H1 (cell line): ENCODE data around the gene DYNC2H1. TPM values are rescaled to one million over a fixed set of nuclear protein-coding genes. Genes with fewer than 3 reads are reported as not detected.

Experiments
- CTCF ChIA-PET: fragments of 300-600 bp; sonication (Branson Sonifier 250); formaldehyde crosslinking; loops from one replicate; lab custom pipeline; 2021; ENCODE audit not compliant: partially characterized antibody; lab: Charles Lee
- POLR2A ChIA-PET: fragments of 300-600 bp; sonication (Branson Sonifier 250); formaldehyde crosslinking; loops from one replicate; lab custom pipeline; 2021; ENCODE audit warnings: inconsistent platforms; ENCODE audit not compliant: partially characterized antibody; lab: Charles Lee
- DNase-seq, 2 experiments: peaks; one replicate each; pipeline versions ENCODE4 v3.0.0 to v3.0.0-alpha.2; 2010 to 2022; ENCODE audit warnings: low spot score in 2 of 2, low read depth in 1 of 2, mixed read lengths in 1 of 2
- FAIRE-seq: peaks from 2 replicates; lab custom pipeline; 2011; peaks lifted over from hg19 to GRCh38; lab: Jason Lieb, UNC
- H2AFZ ChIP-seq: 2 replicates; pipeline ENCODE4 v1.8.1; 2012; ENCODE audit warnings: low read length, inconsistent platforms
- H2AK5ac ChIP-seq: 2 replicates; pipeline ENCODE4 v1.6.1; 2013; ENCODE audit warnings: low read depth, low read length
- H2BK120ac ChIP-seq: replicated peaks from 2 replicates; pipeline ENCODE3; 2013; ENCODE audit warnings: low read depth, low read length, inconsistent platforms
- H2BK12ac ChIP-seq: 2 replicates; pipeline ENCODE4 v1.6.1; 2013; ENCODE audit warnings: low read depth, low read length
- H2BK15ac ChIP-seq: 2 replicates; pipeline ENCODE4 v1.6.1; 2013; ENCODE audit warnings: low read length
- H2BK20ac ChIP-seq: 2 replicates; pipeline ENCODE4 v1.6.1; 2013; ENCODE audit warnings: low read length
- H2BK5ac ChIP-seq: 2 replicates; pipeline ENCODE4 v1.6.1; 2013; ENCODE audit warnings: low read depth, low read length
- H3K14ac ChIP-seq: 2 replicates; pipeline ENCODE4 v1.6.1; 2013; ENCODE audit warnings: inconsistent platforms; ENCODE audit not compliant: insufficient read length
- H3K18ac ChIP-seq: 2 replicates; pipeline ENCODE4 v1.6.1; 2013; ENCODE audit warnings: low read length; ENCODE audit errors: extremely low read depth
- H3K23ac ChIP-seq: 2 replicates; pipeline ENCODE4 v1.6.1; 2013; ENCODE audit warnings: inconsistent platforms; ENCODE audit not compliant: insufficient read length
- H3K23me2 ChIP-seq: 2 replicates; pipeline ENCODE4 v1.6.1; 2013; ENCODE audit warnings: low read depth, low read length
- H3K27ac ChIP-seq: 2 replicates; pipeline ENCODE4 v1.6.1; 2011; ENCODE audit warnings: low read depth, low read length, inconsistent platforms
- H3K27me3 ChIP-seq, 4 experiments: replicated peaks in 1 of 4; 1 replicate in 1 of 4; 2 replicates in 3 of 4; pipeline versions ENCODE4 v1.6.1 to v1.8.1; 2011 to 2013; ENCODE audit warnings: low read length in 3 of 4, mild to moderate bottlenecking in 3 of 4, inconsistent platforms in 2 of 4, mixed read lengths in 2 of 4, moderate library complexity in 1 of 4; ENCODE audit not compliant: control insufficient read depth in 3 of 4, insufficient read depth in 3 of 4; ENCODE audit errors: extremely low read depth in 1 of 4
- H3K36me3 ChIP-seq, 4 experiments: 2 replicates each; pipeline versions ENCODE4 v1.6.1 to v1.8.1; 2011 to 2013; ENCODE audit warnings: mild to moderate bottlenecking in 4 of 4, low read length in 3 of 4, moderate library complexity in 2 of 4, control low read depth in 1 of 4, inconsistent platforms in 1 of 4; ENCODE audit not compliant: insufficient read depth in 4 of 4, control insufficient read depth in 2 of 4
- H3K4ac ChIP-seq: replicated peaks from 2 replicates; pipeline ENCODE3; 2013; ENCODE audit warnings: low read length, low read depth, mixed read lengths, inconsistent platforms; ENCODE audit not compliant: insufficient read length
- H3K4me1 ChIP-seq, 4 experiments: replicated peaks in 1 of 4; 1 replicate in 1 of 4; 2 replicates in 3 of 4; pipeline versions ENCODE4 v1.6.1 to v1.8.1; 2011 to 2013; ENCODE audit warnings: low read length in 3 of 4, inconsistent platforms in 2 of 4, mixed read lengths in 1 of 4; ENCODE audit not compliant: insufficient read depth in 4 of 4, control insufficient read depth in 3 of 4
- H3K4me2 ChIP-seq, 2 experiments: 2 replicates each; pipeline versions ENCODE4 v1.6.1 to v1.8.1; 2011 to 2013; ENCODE audit warnings: low read depth in 2 of 2, low read length in 2 of 2, control low read depth in 1 of 2, inconsistent platforms in 1 of 2, mild to moderate bottlenecking in 1 of 2; ENCODE audit not compliant: insufficient read depth in 1 of 2
- H3K4me3 ChIP-seq, 4 experiments: fragments of 200-600, 300-600 bp in 1 of 4; sonication (generic), shearing (Covaris generic), sonication (Bioruptor Twin) in 1 of 4; 2 replicates each; pipeline versions ENCODE4 v1.5.1 to v1.8.1; 2011 to 2016; ENCODE audit warnings: low read length in 4 of 4, low read depth in 3 of 4, control low read depth in 2 of 4, inconsistent platforms in 2 of 4, mild to moderate bottlenecking in 2 of 4, mixed read lengths in 1 of 4, moderate library complexity in 1 of 4; ENCODE audit not compliant: insufficient read depth in 2 of 4; ENCODE audit errors: extremely low read depth in 1 of 4
- H3K56ac ChIP-seq: replicated peaks from 2 replicates; pipeline ENCODE3; 2013; ENCODE audit warnings: low read depth, mild to moderate bottlenecking, mixed read lengths, low read length, inconsistent platforms; ENCODE audit not compliant: insufficient read length
- H3K79me1 ChIP-seq: 2 replicates; pipeline ENCODE4 v1.6.1; 2013; ENCODE audit warnings: low read depth, low read length, control low read depth
- H3K79me2 ChIP-seq, 2 experiments: 2 replicates each; pipeline versions ENCODE4 v1.6.1 to v1.8.1; 2012 to 2013; ENCODE audit warnings: low read length in 2 of 2, mild to moderate bottlenecking in 2 of 2, inconsistent platforms in 1 of 2; ENCODE audit not compliant: insufficient read depth in 2 of 2, control insufficient read depth in 1 of 2
- H3K9ac ChIP-seq, 4 experiments: replicated peaks in 1 of 4; 1 replicate in 1 of 4; 2 replicates in 3 of 4; pipeline versions ENCODE4 v1.6.1 to v1.8.1; 2011 to 2013; ENCODE audit warnings: low read depth in 3 of 4, low read length in 3 of 4, control low read depth in 2 of 4, mild to moderate bottlenecking in 2 of 4, moderate library complexity in 2 of 4, inconsistent platforms in 1 of 4; ENCODE audit errors: extremely low read depth in 1 of 4
- H3K9me3 ChIP-seq, 2 experiments: 2 replicates each; pipeline versions ENCODE4 v1.6.1 to v1.8.1; 2012 to 2013; ENCODE audit warnings: mild to moderate bottlenecking in 2 of 2, moderate library complexity in 2 of 2, control low read depth in 1 of 2, inconsistent platforms in 1 of 2, low read depth in 1 of 2, low read length in 1 of 2, mixed read lengths in 1 of 2; ENCODE audit not compliant: insufficient read depth in 2 of 2
- H4K20me1 ChIP-seq, 2 experiments: replicated peaks in 1 of 2; 2 replicates each; pipeline versions ENCODE3 to v1.8.1; 2011 to 2013; ENCODE audit warnings: inconsistent platforms in 2 of 2, low read length in 2 of 2, mild to moderate bottlenecking in 1 of 2; ENCODE audit not compliant: insufficient read depth in 2 of 2, control insufficient read depth in 1 of 2
- H4K5ac ChIP-seq: 2 replicates; pipeline ENCODE4 v1.6.1; 2013; ENCODE audit warnings: low read length, low read depth, mixed read lengths, inconsistent platforms; ENCODE audit not compliant: insufficient read length
- H4K8ac ChIP-seq: 2 replicates; pipeline ENCODE4 v1.8.0; 2013; ENCODE audit warnings: mild to moderate bottlenecking, moderate library complexity, low read length, inconsistent platforms; ENCODE audit not compliant: insufficient read depth; ENCODE audit errors: extremely low read depth
- H4K91ac ChIP-seq: replicated peaks from 2 replicates; pipeline ENCODE3; 2013; ENCODE audit warnings: low read length, mixed read lengths, inconsistent platforms; ENCODE audit not compliant: insufficient read length
- ASH2L ChIP-seq: fragments of 200-600, 300-600 bp; sonication (generic); IDR thresholded peaks from one replicate; pipeline ENCODE4 v1.7.1; 2017; ENCODE audit warnings: low read length
- EGR1 ChIP-seq: IDR thresholded peaks from 2 replicates; pipeline ENCODE4 v1.6.1; 2011; ENCODE audit warnings: low read depth, low read length, borderline replicate concordance
- EP300 ChIP-seq, 2 experiments: IDR thresholded peaks; 1 replicate in 1 of 2; 2 replicates in 1 of 2; pipeline ENCODE4 v1.6.1; 2011 to 2012; ENCODE audit warnings: low read depth in 2 of 2, low read length in 2 of 2, mild to moderate bottlenecking in 2 of 2, borderline replicate concordance in 1 of 2, inconsistent platforms in 1 of 2, moderate library complexity in 1 of 2
- HDAC2 ChIP-seq, 2 experiments: fragments of 300-600 bp in 1 of 2; sonication (generic) in 1 of 2; IDR thresholded peaks; 2 replicates each; pipeline ENCODE4 v1.6.1; 2011 to 2012; ENCODE audit warnings: low read depth in 2 of 2, low read length in 2 of 2, mild to moderate bottlenecking in 2 of 2, moderate library complexity in 2 of 2, borderline replicate concordance in 1 of 2, inconsistent platforms in 1 of 2
- RAD21 ChIP-seq, 2 experiments: IDR thresholded peaks in 1 of 2; conservative IDR thresholded peaks in 1 of 2; 2 replicates each; pipeline ENCODE4 v1.6.1; 2011; ENCODE audit warnings: low read depth in 2 of 2, low read length in 2 of 2, improper control_type of control experiment in 1 of 2, inconsistent platforms in 1 of 2, mild to moderate bottlenecking in 1 of 2, moderate library complexity in 1 of 2
- RBBP5 ChIP-seq: IDR thresholded peaks from 2 replicates; pipeline ENCODE4 v1.7.1; 2012; ENCODE audit warnings: low read depth, mild to moderate bottlenecking, inconsistent platforms, low read length, moderate library complexity, borderline replicate concordance
- RFX5 ChIP-seq: IDR thresholded peaks from 2 replicates; pipeline ENCODE4 v1.6.1; 2011; ENCODE audit warnings: low read depth, low read length, improper control_type of control experiment, borderline replicate concordance
- TEAD4 ChIP-seq: IDR thresholded peaks from 2 replicates; pipeline ENCODE4 v1.6.1; 2012; ENCODE audit warnings: low read depth, low read length, inconsistent platforms, mixed read lengths
- USF2 ChIP-seq: IDR thresholded peaks from 2 replicates; pipeline ENCODE4 v1.6.1; 2011; ENCODE audit warnings: low read length, improper control_type of control experiment
- WGBS, 2 experiments: shearing (Covaris generic) in 1 of 2; methylation state at CpG; one replicate each; pipeline versions ENCODE4 v1.1.6 to v1.1.7; 2013 to 2015; ENCODE audit warnings: low lambda C conversion rate in 2 of 2, mixed read lengths in 2 of 2, inconsistent platforms in 1 of 2, low coverage in 1 of 2, missing lambda C conversion rate in 1 of 2; ENCODE audit not compliant: insufficient replicate concordance in 2 of 2, insufficient coverage in 1 of 2, insufficient read length in 1 of 2; ENCODE audit errors: extremely low coverage in 1 of 2, missing lambda C conversion rate in 1 of 2; 5-methylcytosine and 5-hydroxymethylcytosine counted together
- polyA plus RNA-seq, 7 experiments: library from polyadenylated mRNA; depleted of rRNA in 3 of 7; stranded (reverse) in 5 of 7; unstranded in 2 of 7; fragments of >200 nt in 5 of 7; fragments of 200-250 nt in 2 of 7; gene quantifications; 1 replicate in 5 of 7; 2 replicates in 1 of 7; 4 replicates in 1 of 7; pipeline versions ENCODE4 v1.2.1 to v1.2.3, GENCODE V29; 2011 to 2013; ENCODE audit warnings: missing spikeins in 2 of 7, mixed read lengths in 2 of 7
- total RNA-seq: library from RNA; stranded (reverse); fragmentation: NEBNext Ultra II Directional; extraction: Animal tissue kit (Norgen Biotek cat#: 25700); gene quantifications from 2 replicates; pipeline ENCODE4 v1.2.1, GENCODE V29; 2021

Gene DYNC2H1
- total and polyA plus RNA-seq, 2 of the 8 experiments (the other 6 are each of a cell fraction or from before 2014, with no cell fraction given), result 6.2 to 12.0 TPM

- peak; percentile 87 for FAIRE-seq
- H3K27ac ChIP-seq, result no peak overlapping the region
- TF ChIP-seq RAD21 (IDR thresholded peaks at IDR 0.05 in 1 of 2, conservative IDR thresholded peaks at IDR 0.05 in 1 of 2; ENCODE audit: low read depth in 2 of 2, low read length in 2 of 2) (peak; percentile 74), TEAD4 (0 out of 2 replicates have a peak, but pooled peaks have one; percentile 18), EGR1 (no peak), ASH2L (peak; percentile 45), RFX5 (no peak), USF2 (no peak), EP300 (IDR thresholded peaks at IDR 0.05; ENCODE audit: borderline replicate concordance in 1 of 2, low read depth in 2 of 2, low read length in 2 of 2) (no peak; a peak in 1 of 3 replicates), HDAC2 (IDR thresholded peaks at IDR 0.05; ENCODE audit: borderline replicate concordance in 1 of 2, low read depth in 2 of 2, low read length in 2 of 2) (0 out of 4 replicates have a peak, but pooled peaks of 1 of the 2 experiments have one; percentile 30), RBBP5 (0 out of 2 replicates have a peak, but pooled peaks have one; percentile 32)
Observed at GRCh38 chr11:103326070-103326794, 217.0 kb downstream of the DYNC2H1 start.

More at GRCh38 chr11:103326070-103326794, 217.0 kb downstream of the DYNC2H1 start:
- peak overlapping the region; percentile 12 for H4K91ac ChIP-seq
- H2BK120ac ChIP-seq, result no peak overlapping the region
- no peak overlapping the region for H2BK15ac ChIP-seq
- peak overlapping the region; percentile 88; the same call in 1 of the 2 replicates for H4K8ac ChIP-seq
- POLR2A ChIA-PET, result no interaction called here
- peak; percentile 41 to 65 for DNase-seq
- H3K79me1 ChIP-seq, result no peaks in the 10 kb centered on the region
- H3K23me2 ChIP-seq, result no peaks in the 10 kb centered on the region
- H3K18ac ChIP-seq, result 0 out of 2 replicates have a peak overlapping the region, but pooled peaks have one; percentile 22
- H2BK20ac ChIP-seq, result no peak overlapping the region
- H3K27me3 ChIP-seq, result no peaks in the 10 kb centered on the region
- H2AK5ac ChIP-seq, result no peak overlapping the region
- peaks cover 0 to 10% (median 3%) of the 10 kb centered on the region in 4 experiments; a peak in 4 of 7 replicates for H3K4me1 ChIP-seq
- H3K14ac ChIP-seq, result no peak overlapping the region
- H3K9ac ChIP-seq, result no peak overlapping the region
- H2BK12ac ChIP-seq, result peak overlapping the region; percentile 91; the same call in 1 of the 2 replicates
- CTCF ChIA-PET, result interaction anchor here (0.8 to 3.5 kb wide), 11 partner anchors 11 to 333 kb away, joined by 3 to 27 read pairs (median 4); no protein-coding TSS in a partner anchor
- peak overlapping the region; percentile 72; the same call in 1 of the 2 replicates for H2BK5ac ChIP-seq
- no peak overlapping the region for H4K5ac ChIP-seq
- no peak overlapping the region for H3K56ac ChIP-seq
- no peaks in the 10 kb centered on the region for H4K20me1 ChIP-seq
- H3K4me2 ChIP-seq, result peak overlapping the region; percentile 40 to 47; a peak in 2 of 4 replicates
- peak overlapping the region; percentile 88; the same call in 1 of the 2 replicates for H2AFZ ChIP-seq
- H3K23ac ChIP-seq, result no peak overlapping the region
- no peaks in the 10 kb centered on the region for H3K79me2 ChIP-seq
- no peaks in the 10 kb centered on the region for H3K9me3 ChIP-seq
- H3K4ac ChIP-seq, result no peak overlapping the region
- peak overlapping the region in 1 of 4 experiments; percentile 14; a peak in 2 of 8 replicates for H3K4me3 ChIP-seq
- WGBS, 2 experiments, result 69% methylated on average over 25 of the region's 25 CpGs; no CpG with 5 or more reads in 1 of the 2 experiments
- no peaks in the 10 kb centered on the region for H3K36me3 ChIP-seq
